Stimulated activated CD4-positive, alpha-beta T cell treated with anti-CD3 and anti-CD28 coated beads, Interleukin-1b, Interleukin-23, amount 100 ng/mL, for 4 hours (primary cell): ENCODE measurements around the gene OR1I1.
A peak's percentile ranks its signal among the peaks of the same experiment; 100 is the strongest.

Source experiments
- DNase-seq, 2 donors: peaks; one replicate each; pipeline ENCODE4 v3.0.0-alpha.2; 2020; ENCODE audit warnings: low read depth in 2 of 2

Gene OR1I1

DNA sequence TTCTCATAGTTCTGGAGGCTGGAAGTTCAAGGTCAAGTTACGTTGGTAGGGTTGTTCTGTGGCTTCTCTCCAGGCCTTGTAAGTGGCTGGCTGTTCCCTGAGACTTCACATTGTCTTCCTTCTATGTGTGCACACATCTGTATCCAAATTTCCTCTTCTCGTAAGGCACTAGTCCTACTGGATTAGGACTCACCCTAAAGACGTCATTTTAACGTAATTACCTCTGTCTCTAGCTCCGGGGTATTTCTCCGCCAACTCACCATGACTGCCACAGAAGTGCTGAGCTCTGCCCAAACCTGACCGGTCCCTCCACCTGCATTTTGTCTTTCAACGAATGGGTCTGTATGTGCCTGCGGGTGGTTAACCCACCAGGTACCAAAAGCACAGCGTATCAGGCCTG lies 16.4 kb downstream of the OR1I1 start:
- DNase-seq = no peak

DNA sequence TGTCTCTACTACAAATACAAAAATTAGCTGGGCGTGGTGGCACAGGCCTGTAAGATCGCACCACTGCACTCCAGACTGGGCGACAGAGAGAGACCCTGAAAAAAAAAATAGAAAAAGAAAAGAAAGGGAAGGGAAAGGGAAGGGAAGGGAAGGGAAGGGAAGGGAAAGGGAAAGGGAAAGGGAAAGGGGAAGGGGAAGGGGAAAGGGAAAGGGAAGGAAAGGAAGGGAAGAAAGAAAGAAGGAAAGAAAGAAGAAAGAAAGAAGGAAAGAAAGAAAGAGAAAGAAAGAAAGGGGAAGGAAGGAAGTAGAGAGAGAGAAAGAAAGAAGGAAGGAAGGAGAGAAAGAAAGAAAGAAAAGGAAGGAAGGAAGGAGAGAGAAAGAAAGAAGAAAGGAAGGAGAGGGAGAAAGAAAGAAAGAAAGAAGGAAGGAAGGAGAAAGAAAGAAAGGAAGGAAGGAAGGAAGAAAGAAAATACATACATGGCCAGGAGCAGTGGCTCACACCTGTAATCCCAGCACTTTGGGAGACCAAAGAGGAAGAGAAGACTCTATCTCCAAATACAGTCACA lies 17.1 kb downstream of the OR1I1 start:
- DNase-seq = no peak

- DNase-seq = peak; percentile 29 to 47
These were observed 19.6 kb downstream of the OR1I1 start for GRCh38 chr19:15101479-15102082.

DNA sequence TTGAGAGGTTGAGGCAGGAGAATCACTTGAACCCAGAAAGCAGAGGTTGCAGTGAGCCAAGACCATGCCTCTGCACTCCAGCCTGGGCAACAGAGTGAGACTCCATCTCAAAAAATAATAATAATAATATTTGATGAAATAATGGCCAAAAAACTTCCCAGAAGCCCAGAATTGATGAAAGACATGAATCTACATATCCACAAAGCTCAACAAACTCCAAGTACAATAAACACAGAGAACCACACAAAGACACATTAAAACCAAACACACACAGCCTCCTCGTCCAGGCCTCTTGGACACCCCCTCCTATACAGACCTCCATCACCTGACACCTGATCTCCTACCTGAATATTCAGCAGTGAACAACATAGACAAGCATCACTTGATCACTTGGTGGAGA lies 22.0 kb downstream of the OR1I1 start:
- DNase-seq = no peak

GRCh38 chr19:15104411-15104810 lies 22.4 kb downstream of the OR1I1 start:
- no peak for DNase-seq

DNA sequence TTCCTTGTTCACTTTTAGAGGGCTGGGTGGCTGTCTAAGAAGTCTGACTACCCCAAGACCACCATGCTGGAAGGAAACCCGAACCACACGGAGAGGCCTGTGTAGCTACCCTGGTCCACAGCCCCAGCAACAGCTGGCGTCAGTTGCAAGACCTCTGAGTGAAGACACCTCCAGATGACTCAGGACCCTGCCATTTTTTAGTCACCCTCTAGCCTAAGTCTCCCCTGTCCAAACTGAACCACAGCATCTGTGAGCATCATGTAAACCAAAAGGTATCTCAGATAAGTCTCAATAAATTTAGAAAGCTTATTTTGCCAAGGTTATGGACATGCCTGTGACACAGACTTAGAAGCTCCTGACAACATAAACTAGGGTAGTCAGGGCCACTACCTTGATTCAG lies 23.0 kb downstream of the OR1I1 start:
- DNase-seq = no peak

GRCh38 chr19:15107061-15108010 lies 25.3 kb downstream of the OR1I1 start, which contains the start of gene SYDE1:
Gene SYDE1 (plus strand): TSS chr19:15107401. CDS start chr19:15107434, 33 bp downstream.
- peak in 1 of 2 donors; percentile 14 for DNase-seq

- no peak for DNase-seq
These were observed 26.3 kb downstream of the OR1I1 start for GRCh38 chr19:15108145-15108844.

GRCh38 chr19:15108845-15109767 lies 27.1 kb downstream of the OR1I1 start:
- DNase-seq = no peak

GRCh38 chr19:15109768-15110417 lies 27.9 kb downstream of the OR1I1 start:
- DNase-seq = no peak

- DNase-seq = no peak
These were observed 28.4 kb downstream of the OR1I1 start for GRCh38 chr19:15110418-15110815.

DNA sequence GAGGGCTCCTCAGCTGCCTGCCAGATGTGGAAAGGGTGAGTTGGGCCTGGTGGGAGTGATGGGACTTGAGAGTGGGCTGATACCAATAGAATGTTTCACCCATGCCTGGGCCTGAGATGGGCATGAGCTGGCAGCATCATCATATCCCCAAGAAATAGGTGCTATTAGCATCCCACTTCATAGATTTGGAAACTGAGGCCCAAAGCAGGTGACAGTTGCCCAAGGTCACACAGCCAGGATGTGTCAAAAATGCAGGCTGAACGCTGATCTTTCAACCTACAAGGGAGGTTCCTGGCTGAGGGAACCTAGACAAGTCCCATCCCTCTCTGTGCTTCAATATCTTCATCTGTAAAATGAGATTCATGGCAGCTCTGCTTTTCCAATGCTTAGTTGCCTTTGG lies 29.7 kb downstream of the OR1I1 start:
- no peak for DNase-seq

GRCh38 chr19:15112385-15112784 lies 30.4 kb downstream of the OR1I1 start:
- DNase-seq = no peak

GRCh38 chr19:15113245-15114152 lies 31.5 kb downstream of the OR1I1 start:
- no peak for DNase-seq

GRCh38 chr19:15114153-15114540 lies 32.1 kb downstream of the OR1I1 start:
- no peak for DNase-seq

- no peak for DNase-seq
These were observed 33.1 kb downstream of the OR1I1 start for GRCh38 chr19:15115080-15115479.

- no peak for DNase-seq
These were observed 34.0 kb downstream of the OR1I1 start for GRCh38 chr19:15115762-15116615.

DNA sequence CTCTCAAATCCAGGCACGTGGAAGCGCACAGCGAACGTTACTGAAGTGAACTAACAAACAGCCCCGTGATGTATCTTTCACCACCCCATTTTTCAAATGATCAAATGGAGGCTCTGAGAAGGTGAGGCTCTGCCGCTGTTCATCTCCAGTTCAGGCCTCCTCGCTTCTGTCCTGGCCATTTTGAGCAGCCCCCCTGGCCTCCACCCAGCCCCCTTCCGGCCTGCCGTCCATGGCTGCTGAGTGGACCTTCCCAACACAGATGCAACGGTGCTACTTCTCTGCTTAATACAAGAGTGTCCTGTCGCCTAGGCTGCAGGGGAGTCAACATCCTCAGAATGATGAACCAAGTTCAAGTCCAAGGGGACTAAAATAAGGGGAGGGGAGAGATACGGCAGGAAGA lies 34.8 kb downstream of the OR1I1 start:
- DNase-seq = no peak

DNA sequence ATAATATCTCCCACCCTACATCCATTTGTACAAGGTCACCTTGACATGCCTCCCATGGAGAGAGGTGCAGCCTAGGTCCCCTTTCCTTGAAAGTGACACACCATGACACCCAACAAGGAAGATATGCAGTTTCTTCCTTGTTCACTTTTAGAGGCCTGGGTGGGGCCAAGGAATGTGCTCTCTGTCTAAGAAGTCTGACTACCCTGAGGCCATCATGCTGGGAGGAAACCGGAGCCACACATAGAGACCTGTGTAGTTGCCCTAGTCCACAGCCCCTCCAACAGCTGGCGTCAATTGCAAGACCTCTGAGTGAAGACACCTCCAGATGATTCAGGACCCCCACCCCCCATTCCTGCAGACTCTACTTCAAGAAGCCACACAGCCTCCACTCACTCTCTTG lies 36.2 kb downstream of the OR1I1 start:
- DNase-seq = no peak
